ENCODE measurements around the gene CSGALNACT2.

The CSGALNACT2 gene

DNA sequence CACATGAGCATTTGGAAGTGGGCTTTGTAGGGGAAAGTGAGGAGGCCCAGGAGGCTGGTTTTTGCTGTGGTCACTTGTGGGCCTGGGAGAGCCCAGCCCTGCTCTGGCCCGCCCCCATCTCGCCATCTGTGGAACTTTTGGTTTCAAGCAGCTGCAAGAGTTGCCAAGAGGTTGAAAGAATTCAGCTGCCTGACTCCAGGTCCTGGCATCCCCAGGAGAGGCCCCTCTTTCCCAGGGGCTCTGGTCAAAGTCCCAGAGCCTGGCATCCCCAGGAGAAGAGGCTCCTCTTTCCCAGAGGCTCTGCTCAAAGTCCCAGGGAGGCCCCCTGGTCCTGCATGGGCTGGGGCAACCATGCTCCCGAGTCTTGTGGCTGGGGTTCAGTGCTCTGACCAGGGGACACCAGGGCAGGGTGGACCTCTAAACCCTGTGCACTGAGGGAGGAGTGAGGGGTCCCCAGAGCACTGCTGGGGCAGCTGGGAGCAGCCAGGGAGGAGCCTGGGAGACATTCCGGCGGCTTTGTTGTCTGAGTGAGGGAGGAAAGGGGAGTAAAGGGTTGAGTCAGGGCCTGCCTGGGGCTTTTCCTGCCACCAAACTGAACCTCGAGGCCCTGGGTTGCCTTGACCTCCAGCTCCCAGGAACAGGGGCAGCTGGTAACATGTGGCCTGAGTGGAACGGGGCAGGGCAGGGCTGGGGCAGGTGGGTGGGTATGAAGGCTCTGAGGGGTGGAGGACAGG, 27.7 kb upstream of the CSGALNACT2 start:
- H2AFZ ChIP-seq (ENCODE audit: low read depth, low read length): no peak overlapping the region
- H3K4me3 ChIP-seq (ENCODE audit: low read depth in 1 of 2, low read length in 2 of 2): no peak overlapping the region
- H3K9me3 ChIP-seq (ENCODE audit: insufficient read depth, low read length, severe bottlenecking): no peaks in the 10 kb centered on the region
- H4K20me1 ChIP-seq (ENCODE audit: insufficient read depth, low read length): peaks cover 4% of the 10 kb centered on the region; the same call in 1 of the 2 replicates
- no peaks in the 10 kb centered on the region for H3K27me3 ChIP-seq (ENCODE audit: insufficient read depth, low read length, poor library complexity)
- no peak for TF ChIP-seq EZH2 (IDR thresholded peaks at IDR 0.05; ENCODE audit: borderline replicate concordance, low read depth, low read length, severe bottlenecking)
- TF ChIP-seq, protein P1, sequence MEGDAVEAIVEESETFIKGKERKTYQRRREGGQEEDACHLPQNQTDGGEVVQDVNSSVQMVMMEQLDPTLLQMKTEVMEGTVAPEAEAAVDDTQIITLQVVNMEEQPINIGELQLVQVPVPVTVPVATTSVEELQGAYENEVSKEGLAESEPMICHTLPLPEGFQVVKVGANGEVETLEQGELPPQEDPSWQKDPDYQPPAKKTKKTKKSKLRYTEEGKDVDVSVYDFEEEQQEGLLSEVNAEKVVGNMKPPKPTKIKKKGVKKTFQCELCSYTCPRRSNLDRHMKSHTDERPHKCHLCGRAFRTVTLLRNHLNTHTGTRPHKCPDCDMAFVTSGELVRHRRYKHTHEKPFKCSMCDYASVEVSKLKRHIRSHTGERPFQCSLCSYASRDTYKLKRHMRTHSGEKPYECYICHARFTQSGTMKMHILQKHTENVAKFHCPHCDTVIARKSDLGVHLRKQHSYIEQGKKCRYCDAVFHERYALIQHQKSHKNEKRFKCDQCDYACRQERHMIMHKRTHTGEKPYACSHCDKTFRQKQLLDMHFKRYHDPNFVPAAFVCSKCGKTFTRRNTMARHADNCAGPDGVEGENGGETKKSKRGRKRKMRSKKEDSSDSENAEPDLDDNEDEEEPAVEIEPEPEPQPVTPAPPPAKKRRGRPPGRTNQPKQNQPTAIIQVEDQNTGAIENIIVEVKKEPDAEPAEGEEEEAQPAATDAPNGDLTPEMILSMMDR (IDR thresholded peaks at IDR 0.05; ENCODE audit: borderline replicate concordance, extremely low read depth, low read length, poor library complexity, severe bottlenecking): no peak
- no peaks in the 10 kb centered on the region for H3K79me2 ChIP-seq (ENCODE audit: insufficient read depth, low read length)
- ATAC-seq (ENCODE audit: insufficient read depth, low read depth) (no peak), DNase-seq (no peak)
- no peaks in the 10 kb centered on the region for H3K36me3 ChIP-seq (ENCODE audit: insufficient read depth, low read length)
- no peak overlapping the region for H3K4me2 ChIP-seq (ENCODE audit: insufficient read depth, low read length)
- no peak overlapping the region for H3K27ac ChIP-seq (ENCODE audit: low read length)
- peaks cover 4% of the 10 kb centered on the region for H3K4me1 ChIP-seq (ENCODE audit: insufficient read depth, low read length)
- no peak overlapping the region for H3K9ac ChIP-seq (ENCODE audit: low read depth, low read length)

DNA sequence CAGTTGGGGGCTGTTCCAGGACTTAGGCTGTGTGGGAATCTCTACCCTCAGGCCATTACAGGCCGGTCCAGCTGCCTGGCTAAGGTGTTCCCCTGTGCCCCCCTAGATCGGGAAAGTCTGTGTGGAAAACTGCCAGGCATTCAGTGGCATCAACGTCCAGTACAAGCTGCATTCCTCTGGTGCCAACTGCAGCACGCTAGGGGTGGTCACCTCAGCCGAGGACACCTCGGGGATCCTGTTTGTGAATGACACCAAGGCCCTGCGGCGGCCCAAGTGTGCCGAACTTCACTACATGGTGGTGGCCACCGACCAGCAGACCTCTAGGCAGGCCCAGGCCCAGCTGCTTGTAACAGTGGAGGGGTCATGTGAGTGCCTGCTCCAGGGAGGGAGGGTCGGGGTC, 27.1 kb upstream of the CSGALNACT2 start:
- H2AFZ ChIP-seq (ENCODE audit: low read depth, low read length): no peak overlapping the region
- H3K4me3 ChIP-seq (ENCODE audit: low read depth in 1 of 2, low read length in 2 of 2): no peak overlapping the region
- peaks cover 4% of the 10 kb centered on the region; the same call in 1 of the 2 replicates for H4K20me1 ChIP-seq (ENCODE audit: insufficient read depth, low read length)
- H3K4me1 ChIP-seq (ENCODE audit: insufficient read depth, low read length): no peaks in the 10 kb centered on the region
- TF ChIP-seq EZH2 (IDR thresholded peaks at IDR 0.05; ENCODE audit: borderline replicate concordance, low read depth, low read length, severe bottlenecking): no peak
- TF ChIP-seq, protein P1 (IDR thresholded peaks at IDR 0.05; ENCODE audit: borderline replicate concordance, extremely low read depth, low read length, poor library complexity, severe bottlenecking): no peak
- H3K36me3 ChIP-seq (ENCODE audit: insufficient read depth, low read length): no peaks in the 10 kb centered on the region
- H3K79me2 ChIP-seq (ENCODE audit: insufficient read depth, low read length): no peaks in the 10 kb centered on the region
- no peaks in the 10 kb centered on the region for H3K9me3 ChIP-seq (ENCODE audit: insufficient read depth, low read length, severe bottlenecking)
- H3K27ac ChIP-seq (ENCODE audit: low read length): no peak overlapping the region
- ATAC-seq (ENCODE audit: insufficient read depth, low read depth) (no peak), DNase-seq (no peak)
- H3K4me2 ChIP-seq (ENCODE audit: insufficient read depth, low read length): no peak overlapping the region
- no peaks in the 10 kb centered on the region for H3K27me3 ChIP-seq (ENCODE audit: insufficient read depth, low read length, poor library complexity)
- H3K9ac ChIP-seq (ENCODE audit: low read depth, low read length): no peak overlapping the region

DNA sequence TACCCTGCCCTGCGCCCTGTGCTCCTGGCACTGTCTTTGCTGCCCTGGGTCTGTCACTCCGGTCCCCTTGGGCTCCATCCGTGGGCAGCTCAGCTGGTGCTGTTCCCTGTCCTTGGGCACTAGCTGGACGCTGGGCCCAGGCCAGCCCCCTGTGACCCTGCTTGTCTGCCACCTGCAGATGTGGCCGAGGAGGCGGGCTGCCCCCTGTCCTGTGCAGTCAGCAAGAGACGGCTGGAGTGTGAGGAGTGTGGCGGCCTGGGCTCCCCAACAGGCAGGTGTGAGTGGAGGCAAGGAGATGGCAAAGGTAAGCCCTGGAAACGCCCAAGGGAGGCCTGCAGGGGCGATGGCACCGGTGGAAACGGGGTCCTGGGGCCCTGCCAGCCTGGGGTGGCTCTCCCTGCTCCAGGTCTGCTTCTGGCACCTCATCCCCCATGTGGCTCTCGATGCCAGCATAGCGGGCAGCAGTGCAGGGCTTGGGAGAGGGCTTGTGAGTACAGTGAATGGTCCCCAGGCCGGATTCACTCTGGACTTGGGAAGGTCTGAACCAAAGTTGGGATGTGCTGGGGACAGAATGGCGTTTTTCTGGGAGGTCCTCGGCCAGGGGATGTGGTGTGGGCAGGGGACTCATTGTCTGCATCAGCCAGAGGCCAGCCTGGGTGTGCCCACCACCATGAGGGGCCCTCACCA, 26.2 kb upstream of the CSGALNACT2 start:
- no peaks in the 10 kb centered on the region for H3K79me2 ChIP-seq (ENCODE audit: insufficient read depth, low read length)
- no peaks in the 10 kb centered on the region for H3K4me1 ChIP-seq (ENCODE audit: insufficient read depth, low read length)
- no peaks in the 10 kb centered on the region for H3K36me3 ChIP-seq (ENCODE audit: insufficient read depth, low read length)
- no peak overlapping the region for H3K4me2 ChIP-seq (ENCODE audit: insufficient read depth, low read length)
- no peak overlapping the region for H3K4me3 ChIP-seq (ENCODE audit: low read depth in 1 of 2, low read length in 2 of 2)
- TF ChIP-seq, protein P1 (IDR thresholded peaks at IDR 0.05; ENCODE audit: borderline replicate concordance, extremely low read depth, low read length, poor library complexity, severe bottlenecking): no peak
- no peak for TF ChIP-seq EZH2 (IDR thresholded peaks at IDR 0.05; ENCODE audit: borderline replicate concordance, low read depth, low read length, severe bottlenecking)
- H3K27me3 ChIP-seq (ENCODE audit: insufficient read depth, low read length, poor library complexity): no peaks in the 10 kb centered on the region
- ATAC-seq (ENCODE audit: insufficient read depth, low read depth) (no peak), DNase-seq (no peak)
- H3K9ac ChIP-seq (ENCODE audit: low read depth, low read length): no peak overlapping the region
- no peak overlapping the region for H3K27ac ChIP-seq (ENCODE audit: low read length)
- no peak overlapping the region for H2AFZ ChIP-seq (ENCODE audit: low read depth, low read length)
- H4K20me1 ChIP-seq (ENCODE audit: insufficient read depth, low read length): peaks cover 4% of the 10 kb centered on the region; the same call in 1 of the 2 replicates
- no peaks in the 10 kb centered on the region for H3K9me3 ChIP-seq (ENCODE audit: insufficient read depth, low read length, severe bottlenecking)

Measured in DND-41 (cell line).